Neural cell (in vitro differentiated cells): ENCODE data around the gene NR4A2. TPM values are rescaled to one million over a fixed set of nuclear protein-coding genes. Genes with fewer than 3 reads are reported as not detected.

Experiments
- H2AFZ ChIP-seq: fragments of 200-600, 300-800 bp; sonication (generic), shearing (Covaris generic); 2 replicates; pipeline ENCODE4 v1.6.0; 2014; ENCODE audit warnings: low read depth, mild to moderate bottlenecking, antibody characterized with exemption, low read length, moderate library complexity
- H3F3A ChIP-seq: fragments of 200-600 bp; shearing (Covaris generic); 2 replicates; pipeline ENCODE4 v1.6.1; 2016; ENCODE audit warnings: mild to moderate bottlenecking, moderate library complexity, mixed read lengths, antibody characterized with exemption, low read length; ENCODE audit not compliant: insufficient read depth, poor library complexity, severe bottlenecking
- H3K27ac ChIP-seq: fragments of 200-600, 300-800 bp; sonication (generic), shearing (Covaris generic); 2 replicates; pipeline ENCODE4 v1.5.1; 2014; ENCODE audit warnings: mild to moderate bottlenecking, low read length, moderate library complexity
- H3K27me3 ChIP-seq: fragments of 300-800, 200-600 bp; sonication (generic), shearing (Covaris generic); 2 replicates; pipeline ENCODE4 v1.6.0; 2014; ENCODE audit warnings: mild to moderate bottlenecking, low read depth, low read length, moderate library complexity; ENCODE audit not compliant: insufficient read depth
- H3K36me3 ChIP-seq: fragments of 300-800, 200-600 bp; sonication (generic), shearing (Covaris generic); 2 replicates; pipeline ENCODE4 v1.5.1; 2014; ENCODE audit warnings: mild to moderate bottlenecking, antibody characterized with exemption, low read length, moderate library complexity; ENCODE audit not compliant: insufficient read depth
- H3K4me2 ChIP-seq: fragments of 300-800, 200-600 bp; sonication (generic), shearing (Covaris generic); 2 replicates; pipeline ENCODE4 v1.6.0; 2014; ENCODE audit warnings: mild to moderate bottlenecking, low read length
- H3K4me3 ChIP-seq: fragments of 300-800, 200-600 bp; sonication (generic), shearing (Covaris generic); 2 replicates; pipeline ENCODE4 v1.5.1; 2014; ENCODE audit warnings: mild to moderate bottlenecking, low read length, moderate library complexity
- H3K79me2 ChIP-seq: fragments of 200-600 bp; shearing (Covaris generic); replicated peaks from 2 replicates; pipeline ENCODE4 v1.6.0; 2014; ENCODE audit warnings: mild to moderate bottlenecking, low read length, moderate library complexity; ENCODE audit not compliant: insufficient read depth
- H3K9ac ChIP-seq: fragments of 300-800, 200-600 bp; sonication (generic), shearing (Covaris generic); 2 replicates; pipeline ENCODE4 v1.6.1; 2016; ENCODE audit warnings: mild to moderate bottlenecking, low read length, mixed read lengths
- H3K9me2 ChIP-seq: fragments of 200-600 bp; shearing (Covaris generic); 2 replicates; pipeline ENCODE4 v1.6.1; 2016; ENCODE audit warnings: mild to moderate bottlenecking, low read length, mixed read lengths; ENCODE audit not compliant: insufficient read depth
- H3K9me3 ChIP-seq: fragments of 200-600, 300-800 bp; sonication (generic), shearing (Covaris generic); 2 replicates; pipeline ENCODE4 v1.6.1; 2016; ENCODE audit warnings: mild to moderate bottlenecking, mixed run types, low read length, moderate library complexity, mixed read lengths
- H4K20me1 ChIP-seq: fragments of 200-600 bp; shearing (Covaris generic); 2 replicates; pipeline ENCODE4 v1.6.1; 2016; ENCODE audit warnings: mild to moderate bottlenecking, mixed run types; ENCODE audit not compliant: insufficient read depth
- EP300 ChIP-seq: fragments of 450-650 bp; conservative IDR thresholded peaks from 2 replicates; pipeline ENCODE4 v1.6.1; 2014; ENCODE audit warnings: antibody characterized with exemption, mild to moderate bottlenecking, moderate library complexity; ENCODE audit not compliant: poor library complexity, severe bottlenecking
- EZH2 ChIP-seq: fragments of 200-600, 300-800 bp; shearing (Covaris generic), sonication (generic); IDR thresholded peaks from 2 replicates; pipeline ENCODE4 v1.6.1; 2014; ENCODE audit warnings: antibody characterized with exemption, low read length, borderline replicate concordance, mild to moderate bottlenecking; ENCODE audit not compliant: insufficient read depth, poor library complexity, severe bottlenecking
- MXI1 ChIP-seq: fragments of 450-650 bp; conservative IDR thresholded peaks from 2 replicates; pipeline ENCODE4 v1.6.1; 2014; ENCODE audit warnings: antibody characterized with exemption, mild to moderate bottlenecking; ENCODE audit not compliant: poor library complexity, severe bottlenecking
- POLR2AphosphoS5 ChIP-seq: IDR thresholded peaks from 2 replicates; pipeline ENCODE4 v1.6.1; 2012
- RAD21 ChIP-seq: fragments of 450-650 bp; conservative IDR thresholded peaks from 2 replicates; pipeline ENCODE4 v1.6.1; 2014; ENCODE audit warnings: antibody characterized with exemption, mild to moderate bottlenecking, moderate library complexity
- SMC3 ChIP-seq: fragments of 450-650 bp; conservative IDR thresholded peaks from 2 replicates; pipeline ENCODE4 v1.6.1; 2014; ENCODE audit warnings: antibody characterized with exemption, mild to moderate bottlenecking, moderate library complexity; ENCODE audit not compliant: poor library complexity
- TAF1 ChIP-seq: IDR thresholded peaks from 2 replicates; pipeline ENCODE4 v1.6.1; 2012; ENCODE audit warnings: low read depth
- polyA plus RNA-seq: library from polyadenylated mRNA; depleted of rRNA; stranded (reverse); fragments of >200 nt; gene quantifications from 2 replicates; pipeline ENCODE4 v1.2.3, GENCODE V29; 2014
- TF ChIP-seq, protein P1 (sequence below): IDR thresholded peaks from 2 replicates; pipeline ENCODE4 v1.6.1; 2012; ENCODE audit warnings: borderline replicate concordance
- TF ChIP-seq, protein P2 (sequence below): fragments of 450-650 bp; IDR thresholded peaks from 2 replicates; pipeline ENCODE4 v1.5.1; 2014; ENCODE audit warnings: antibody characterized with exemption, mild to moderate bottlenecking, moderate library complexity; ENCODE audit not compliant: poor library complexity, severe bottlenecking

NR4A2 gene
- polyA plus RNA-seq, 1 donor from 2014 or later, result 0.48 TPM

DNA sequence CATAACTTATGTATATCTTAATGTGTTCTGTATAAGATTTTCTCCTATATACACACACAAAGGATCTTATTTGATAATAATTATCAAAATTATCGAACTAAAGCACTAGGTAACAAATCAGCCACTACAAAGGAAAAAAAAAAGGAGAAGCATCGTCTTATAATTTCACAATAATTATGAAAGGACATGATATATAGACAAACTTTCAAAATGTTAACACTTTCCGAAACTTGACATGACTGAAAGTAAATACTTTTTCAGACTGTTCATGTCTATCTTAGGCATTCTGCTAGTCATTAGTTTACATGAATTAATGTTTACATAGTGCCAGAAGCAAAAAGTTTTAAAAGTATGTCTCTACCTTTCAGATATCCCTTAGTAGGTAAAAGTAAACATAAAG is 7.3 kb upstream of the NR4A2 start:
- TF ChIP-seq RAD21 (no peak), MXI1 (no peak), EP300 (no peak), POLR2AphosphoS5 (no peak), TAF1 (no peak), EZH2 (no peak), SMC3 (no peak)
- TF ChIP-seq, protein P1, sequence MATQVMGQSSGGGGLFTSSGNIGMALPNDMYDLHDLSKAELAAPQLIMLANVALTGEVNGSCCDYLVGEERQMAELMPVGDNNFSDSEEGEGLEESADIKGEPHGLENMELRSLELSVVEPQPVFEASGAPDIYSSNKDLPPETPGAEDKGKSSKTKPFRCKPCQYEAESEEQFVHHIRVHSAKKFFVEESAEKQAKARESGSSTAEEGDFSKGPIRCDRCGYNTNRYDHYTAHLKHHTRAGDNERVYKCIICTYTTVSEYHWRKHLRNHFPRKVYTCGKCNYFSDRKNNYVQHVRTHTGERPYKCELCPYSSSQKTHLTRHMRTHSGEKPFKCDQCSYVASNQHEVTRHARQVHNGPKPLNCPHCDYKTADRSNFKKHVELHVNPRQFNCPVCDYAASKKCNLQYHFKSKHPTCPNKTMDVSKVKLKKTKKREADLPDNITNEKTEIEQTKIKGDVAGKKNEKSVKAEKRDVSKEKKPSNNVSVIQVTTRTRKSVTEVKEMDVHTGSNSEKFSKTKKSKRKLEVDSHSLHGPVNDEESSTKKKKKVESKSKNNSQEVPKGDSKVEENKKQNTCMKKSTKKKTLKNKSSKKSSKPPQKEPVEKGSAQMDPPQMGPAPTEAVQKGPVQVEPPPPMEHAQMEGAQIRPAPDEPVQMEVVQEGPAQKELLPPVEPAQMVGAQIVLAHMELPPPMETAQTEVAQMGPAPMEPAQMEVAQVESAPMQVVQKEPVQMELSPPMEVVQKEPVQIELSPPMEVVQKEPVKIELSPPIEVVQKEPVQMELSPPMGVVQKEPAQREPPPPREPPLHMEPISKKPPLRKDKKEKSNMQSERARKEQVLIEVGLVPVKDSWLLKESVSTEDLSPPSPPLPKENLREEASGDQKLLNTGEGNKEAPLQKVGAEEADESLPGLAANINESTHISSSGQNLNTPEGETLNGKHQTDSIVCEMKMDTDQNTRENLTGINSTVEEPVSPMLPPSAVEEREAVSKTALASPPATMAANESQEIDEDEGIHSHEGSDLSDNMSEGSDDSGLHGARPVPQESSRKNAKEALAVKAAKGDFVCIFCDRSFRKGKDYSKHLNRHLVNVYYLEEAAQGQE, result no peak
- TF ChIP-seq, protein P2, sequence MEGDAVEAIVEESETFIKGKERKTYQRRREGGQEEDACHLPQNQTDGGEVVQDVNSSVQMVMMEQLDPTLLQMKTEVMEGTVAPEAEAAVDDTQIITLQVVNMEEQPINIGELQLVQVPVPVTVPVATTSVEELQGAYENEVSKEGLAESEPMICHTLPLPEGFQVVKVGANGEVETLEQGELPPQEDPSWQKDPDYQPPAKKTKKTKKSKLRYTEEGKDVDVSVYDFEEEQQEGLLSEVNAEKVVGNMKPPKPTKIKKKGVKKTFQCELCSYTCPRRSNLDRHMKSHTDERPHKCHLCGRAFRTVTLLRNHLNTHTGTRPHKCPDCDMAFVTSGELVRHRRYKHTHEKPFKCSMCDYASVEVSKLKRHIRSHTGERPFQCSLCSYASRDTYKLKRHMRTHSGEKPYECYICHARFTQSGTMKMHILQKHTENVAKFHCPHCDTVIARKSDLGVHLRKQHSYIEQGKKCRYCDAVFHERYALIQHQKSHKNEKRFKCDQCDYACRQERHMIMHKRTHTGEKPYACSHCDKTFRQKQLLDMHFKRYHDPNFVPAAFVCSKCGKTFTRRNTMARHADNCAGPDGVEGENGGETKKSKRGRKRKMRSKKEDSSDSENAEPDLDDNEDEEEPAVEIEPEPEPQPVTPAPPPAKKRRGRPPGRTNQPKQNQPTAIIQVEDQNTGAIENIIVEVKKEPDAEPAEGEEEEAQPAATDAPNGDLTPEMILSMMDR, result no peak
- Histone ChIP-seq H3K27me3 (peaks cover 36% of the 10 kb centered on the region), H3F3A (peaks cover 8% of the 10 kb centered on the region), H3K36me3 (no peaks in the 10 kb centered on the region), H3K4me3 (no peak overlapping the region), H3K9ac (no peak overlapping the region), H3K27ac (no peak overlapping the region), H3K79me2 (no peaks in the 10 kb centered on the region), H3K4me2 (no peak overlapping the region), H2AFZ (no peak overlapping the region), H4K20me1 (no peaks in the 10 kb centered on the region), H3K9me3 (no peaks in the 10 kb centered on the region), H3K9me2 (no peaks in the 10 kb centered on the region)

DNA sequence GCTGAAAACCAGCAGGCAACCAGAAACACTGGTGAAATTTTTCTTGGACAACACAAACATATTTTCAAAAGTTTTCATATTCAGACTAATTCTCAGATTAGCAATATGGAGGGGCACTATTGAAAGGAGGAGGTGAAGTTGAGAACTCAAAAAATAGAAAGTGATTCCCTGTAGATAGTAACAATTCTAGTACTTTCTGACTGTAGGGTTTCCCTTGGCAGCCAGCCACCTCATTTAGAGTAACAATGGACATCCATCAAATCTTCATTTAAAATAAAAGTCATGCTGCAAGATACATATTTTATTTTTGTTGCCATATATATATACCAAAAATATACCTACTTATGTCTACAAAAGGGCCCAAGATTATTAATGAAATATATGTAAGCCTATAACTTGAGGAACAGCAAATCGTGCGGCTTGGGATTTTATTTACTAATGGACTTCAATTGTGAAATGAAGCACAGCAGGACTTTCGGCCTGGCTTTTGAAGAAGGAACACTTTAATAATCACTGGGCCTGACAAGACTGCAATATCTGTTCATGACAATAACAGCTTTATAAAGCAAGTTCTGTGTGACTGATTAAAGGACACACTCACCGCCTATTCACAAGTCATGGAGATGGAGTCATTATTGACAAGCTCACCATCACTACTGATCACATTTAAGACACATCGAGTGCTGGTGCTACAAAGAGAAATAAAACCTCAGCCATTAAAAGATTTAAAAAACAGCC is 6.8 kb upstream of the NR4A2 start:
- H3K4me2 ChIP-seq, result no peak overlapping the region
- H3K9me2 ChIP-seq, result no peaks in the 10 kb centered on the region
- no peak overlapping the region for H2AFZ ChIP-seq
- peaks cover 38% of the 10 kb centered on the region for H3K27me3 ChIP-seq
- no peak overlapping the region for H3K9ac ChIP-seq
- no peaks in the 10 kb centered on the region for H4K20me1 ChIP-seq
- H3K79me2 ChIP-seq, result no peaks in the 10 kb centered on the region
- no peaks in the 10 kb centered on the region for H3K36me3 ChIP-seq
- H3K4me3 ChIP-seq, result no peak overlapping the region
- H3K9me3 ChIP-seq, result no peaks in the 10 kb centered on the region
- H3F3A ChIP-seq, result peaks cover 8% of the 10 kb centered on the region
- no peak overlapping the region for H3K27ac ChIP-seq
- TF ChIP-seq MXI1 (no peak), POLR2AphosphoS5 (peak; percentile 60), EP300 (peak; percentile 56)
